ENCODE data around the gene CLDN10.
"Not testable (repeated sequence)": the region's sequence is repeated elsewhere in the genome, so short reads cannot be mapped to it uniquely, and the experiment has no call there.

CLDN10 gene

GRCh38 chr13:95552539-95553441 is at the start of gene CLDN10:
Gene CLDN10, plus strand, starts transcription at chr13:95552720. Its CDS starts 34 bp downstream, at chr13:95552754.
- in situ Hi-C loops (cut with HindIII; ENCODE audit: low pct_unique_long_range_greater_than_20kb, low sequenced_read_pairs) = no loop called here
- DNase-seq (ENCODE audit: low read depth in 1 of 2, low spot score in 1 of 2) = no peak
- TF ChIP-seq JUND (IDR thresholded peaks at IDR 0.05; ENCODE audit: low read depth) = no peak

DNA sequence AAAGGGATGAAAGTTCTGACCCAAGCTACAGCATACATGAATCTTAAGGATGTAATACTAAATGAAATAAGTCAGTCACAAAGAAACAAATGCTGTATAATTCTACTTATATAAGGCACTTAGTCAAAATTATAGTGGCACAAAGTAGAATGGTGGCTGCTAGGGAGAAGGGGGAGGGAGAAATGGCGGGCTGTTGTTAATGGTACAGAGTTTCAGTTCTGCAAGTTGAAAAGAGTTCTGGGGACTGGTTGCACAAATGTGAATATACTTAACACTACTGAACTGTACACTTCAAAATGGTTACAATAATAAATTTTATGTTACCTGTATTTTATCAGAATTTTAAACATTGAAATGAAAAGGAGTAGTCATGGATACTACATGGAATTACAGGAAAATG is 48.9 kb upstream of the CLDN10 start:
- in situ Hi-C loops (cut with HindIII; ENCODE audit: low pct_unique_long_range_greater_than_20kb, low sequenced_read_pairs) = no loop called here
- DNase-seq (ENCODE audit: low read depth in 1 of 2, low spot score in 1 of 2) = no peak
- TF ChIP-seq JUND (IDR thresholded peaks at IDR 0.05; ENCODE audit: low read depth) = no peak

GRCh38 chr13:95505265-95505664 is 47.3 kb upstream of the CLDN10 start:
- in situ Hi-C loops (cut with HindIII; ENCODE audit: low pct_unique_long_range_greater_than_20kb, low sequenced_read_pairs) = no loop called here
- TF ChIP-seq JUND (IDR thresholded peaks at IDR 0.05; ENCODE audit: low read depth) = no peak
- DNase-seq (ENCODE audit: low read depth in 1 of 2, low spot score in 1 of 2) = peak in 1 of 2 experiments; percentile 9

DNA sequence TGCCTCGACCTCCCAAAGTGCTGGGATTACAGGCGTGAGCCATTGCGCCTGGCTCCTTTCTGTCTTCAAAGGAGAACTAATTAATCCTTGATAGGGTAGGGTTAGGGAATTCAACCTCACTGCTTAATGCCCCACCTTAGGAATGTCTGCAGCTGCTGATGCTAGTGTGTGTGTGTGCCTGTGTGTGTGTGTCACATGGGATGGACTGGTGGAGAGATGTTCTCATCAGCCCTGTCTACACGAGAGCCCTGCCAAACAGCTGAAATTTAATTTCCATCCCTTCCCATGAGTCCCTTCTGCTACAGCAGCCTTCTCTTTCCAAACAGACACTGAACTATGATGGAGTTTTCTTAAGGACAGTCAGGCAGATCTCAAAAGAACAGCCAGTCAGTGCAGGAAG is 46.5 kb upstream of the CLDN10 start:
- in situ Hi-C loops (cut with HindIII; ENCODE audit: low pct_unique_long_range_greater_than_20kb, low sequenced_read_pairs) = no loop called here
- no peak for DNase-seq (ENCODE audit: low read depth in 1 of 2, low spot score in 1 of 2)
- TF ChIP-seq JUND (IDR thresholded peaks at IDR 0.05; ENCODE audit: low read depth) = no peak

GRCh38 chr13:95507991-95508390 is 44.5 kb upstream of the CLDN10 start:
- no peak for DNase-seq (ENCODE audit: low read depth in 1 of 2, low spot score in 1 of 2)
- no peak for TF ChIP-seq JUND (IDR thresholded peaks at IDR 0.05; ENCODE audit: low read depth)
- in situ Hi-C loops (cut with HindIII; ENCODE audit: low pct_unique_long_range_greater_than_20kb, low sequenced_read_pairs) = no loop called here

DNA sequence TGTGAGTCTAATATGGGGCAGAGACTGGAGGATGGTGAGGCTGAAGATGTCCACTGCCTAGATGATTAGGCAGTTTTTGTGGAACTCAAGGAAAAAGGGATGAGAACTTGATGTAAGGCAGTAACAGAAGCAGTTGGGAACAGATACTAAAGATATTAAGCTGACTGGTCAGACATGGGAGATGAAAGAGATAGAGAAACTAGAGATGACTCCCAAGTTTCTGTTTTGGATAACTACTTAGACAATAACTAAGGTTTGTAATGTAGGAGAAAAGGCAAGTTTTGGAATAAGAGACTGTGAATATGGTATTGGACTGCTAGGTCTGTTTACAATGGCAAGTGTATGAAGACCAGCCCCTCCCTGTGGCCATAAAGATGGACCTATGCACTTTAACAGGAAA is 43.5 kb upstream of the CLDN10 start:
- in situ Hi-C loops (cut with HindIII; ENCODE audit: low pct_unique_long_range_greater_than_20kb, low sequenced_read_pairs) = no loop called here
- no peak for DNase-seq (ENCODE audit: low read depth in 1 of 2, low spot score in 1 of 2)
- TF ChIP-seq JUND (IDR thresholded peaks at IDR 0.05; ENCODE audit: low read depth) = no peak

GRCh38 chr13:95509521-95510310 is 42.8 kb upstream of the CLDN10 start:
- in situ Hi-C loops (cut with HindIII; ENCODE audit: low pct_unique_long_range_greater_than_20kb, low sequenced_read_pairs) = no loop called here
- TF ChIP-seq JUND (IDR thresholded peaks at IDR 0.05; ENCODE audit: low read depth) = no peak

GRCh38 chr13:95510950-95511349 is 41.6 kb upstream of the CLDN10 start:
- TF ChIP-seq JUND (IDR thresholded peaks at IDR 0.05; ENCODE audit: low read depth) = no peak
- no peak for DNase-seq (ENCODE audit: low read depth in 1 of 2, low spot score in 1 of 2)
- in situ Hi-C loops (cut with HindIII; ENCODE audit: low pct_unique_long_range_greater_than_20kb, low sequenced_read_pairs) = no loop called here

More at GRCh38 chr13:95509521-95510310, 42.8 kb upstream of the CLDN10 start:
- no peak for DNase-seq (ENCODE audit: low read depth in 1 of 2, low spot score in 1 of 2)

GRCh38 chr13:95512424-95512823 is 40.1 kb upstream of the CLDN10 start:
- DNase-seq (ENCODE audit: low read depth in 1 of 2, low spot score in 1 of 2) = no peak
- in situ Hi-C loops (cut with HindIII; ENCODE audit: low pct_unique_long_range_greater_than_20kb, low sequenced_read_pairs) = no loop called here

DNA sequence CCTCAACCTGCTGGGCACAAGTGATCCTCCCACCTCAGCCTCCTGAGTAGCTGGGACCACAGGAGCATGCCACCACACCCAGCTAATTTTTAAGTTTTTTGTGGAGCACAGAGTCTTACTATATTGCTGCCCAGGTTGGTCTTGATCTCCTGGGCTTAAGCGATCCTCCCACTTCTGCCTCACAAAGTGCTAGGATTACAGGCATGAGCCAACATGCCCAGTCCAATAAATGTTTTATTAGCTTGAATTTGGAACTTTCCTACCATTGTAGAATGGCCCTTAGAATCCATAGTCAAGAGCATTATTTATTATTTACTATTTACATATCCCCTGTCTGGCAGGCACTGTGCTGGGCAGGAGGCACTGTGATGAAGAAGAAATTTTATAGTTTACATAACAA is 39.6 kb upstream of the CLDN10 start:
- no peak for DNase-seq (ENCODE audit: low read depth in 1 of 2, low spot score in 1 of 2)

More at GRCh38 chr13:95512424-95512823, 40.1 kb upstream of the CLDN10 start:
- no peak for TF ChIP-seq JUND (IDR thresholded peaks at IDR 0.05; ENCODE audit: low read depth)

GRCh38 chr13:95515606-95516005 is 36.9 kb upstream of the CLDN10 start:
- DNase-seq (ENCODE audit: low read depth in 1 of 2, low spot score in 1 of 2); in situ Hi-C loops (cut with HindIII; ENCODE audit: low pct_unique_long_range_greater_than_20kb, low sequenced_read_pairs): not testable (repeated sequence)

More for the DNA sequence above, 39.6 kb upstream of the CLDN10 start:
- TF ChIP-seq JUND (IDR thresholded peaks at IDR 0.05; ENCODE audit: low read depth) = no peak
- in situ Hi-C loops (cut with HindIII; ENCODE audit: low pct_unique_long_range_greater_than_20kb, low sequenced_read_pairs) = no loop called here

- no peak for DNase-seq (ENCODE audit: low read depth in 1 of 2, low spot score in 1 of 2)
- in situ Hi-C loops (cut with HindIII; ENCODE audit: low pct_unique_long_range_greater_than_20kb, low sequenced_read_pairs) = no loop called here
- TF ChIP-seq JUND (IDR thresholded peaks at IDR 0.05; ENCODE audit: low read depth) = no peak
Observed at GRCh38 chr13:95516021-95516420, 36.5 kb upstream of the CLDN10 start.

DNA sequence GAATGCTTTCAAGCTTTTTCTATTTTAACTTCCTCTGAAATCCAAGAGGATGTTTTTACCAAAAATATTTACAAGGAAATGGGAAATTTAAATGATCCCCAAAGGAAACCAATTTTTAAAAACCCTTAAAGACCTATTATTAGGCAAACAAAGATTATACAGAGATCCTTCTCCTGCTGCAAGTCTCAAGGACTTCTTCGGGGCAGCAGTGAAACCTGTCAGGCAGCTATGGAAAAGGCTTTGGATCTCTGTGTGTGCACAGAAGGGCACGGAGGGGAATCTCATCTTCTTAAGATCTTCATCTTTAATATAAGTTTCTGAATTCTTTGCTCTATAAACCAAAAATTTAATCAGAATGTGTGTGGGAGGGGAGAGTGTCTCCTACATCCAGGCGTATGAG is 36.0 kb upstream of the CLDN10 start:
- no peak for TF ChIP-seq JUND (IDR thresholded peaks at IDR 0.05; ENCODE audit: low read depth)
- in situ Hi-C loops (cut with HindIII; ENCODE audit: low pct_unique_long_range_greater_than_20kb, low sequenced_read_pairs) = no loop called here
- DNase-seq (ENCODE audit: low read depth in 1 of 2, low spot score in 1 of 2) = no peak
